Skeletal muscle satellite cell (primary cell): ENCODE data around the gene FGB.

Source experiments
- H3K27me3 ChIP-seq: 2 replicates; pipeline ENCODE4 v1.7.0; 2013; ENCODE audit warnings: low read length; ENCODE audit not compliant: control insufficient read depth, insufficient read depth
- H3K36me3 ChIP-seq: 2 replicates; pipeline ENCODE4 v1.7.0; 2013; ENCODE audit warnings: mild to moderate bottlenecking, control low read depth, low read length; ENCODE audit not compliant: insufficient read depth
- H3K4me1 ChIP-seq: 2 replicates; pipeline ENCODE4 v1.7.0; 2013; ENCODE audit warnings: low read length; ENCODE audit not compliant: control insufficient read depth, insufficient read depth
- H3K4me2 ChIP-seq: 2 replicates; pipeline ENCODE4 v1.7.0; 2013; ENCODE audit warnings: mild to moderate bottlenecking, low read length
- H3K4me3 ChIP-seq: 2 replicates; pipeline ENCODE4 v1.7.0; 2013; ENCODE audit warnings: low read length
- H3K9ac ChIP-seq: 2 replicates; pipeline ENCODE4 v1.7.0; 2013; ENCODE audit warnings: mild to moderate bottlenecking, low read depth, low read length, moderate library complexity
- H3K9me3 ChIP-seq: replicated peaks from 2 replicates; pipeline ENCODE4 v1.7.0; 2013; ENCODE audit warnings: mild to moderate bottlenecking, control low read depth, low read length

The FGB gene

DNA sequence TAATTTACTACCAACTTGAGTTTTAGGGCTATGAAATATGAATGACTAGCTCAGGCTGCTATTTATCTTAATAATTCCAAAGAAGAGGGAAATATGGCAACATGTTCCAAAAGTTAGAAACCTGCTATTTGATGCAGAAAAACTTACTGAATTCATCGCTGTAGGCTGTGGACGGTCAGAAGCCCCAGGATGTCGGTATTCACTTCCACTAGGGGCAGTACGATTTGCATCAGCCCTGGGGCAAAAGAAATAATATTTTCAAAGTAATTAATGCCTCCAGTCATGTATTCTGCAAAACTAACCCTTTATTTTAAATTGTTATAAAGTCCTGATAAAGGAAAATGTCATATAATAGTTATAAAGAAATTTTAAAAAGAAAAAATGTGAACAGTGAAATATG is 17.1 kb upstream of the FGB start:
- H3K4me1 ChIP-seq = peaks cover 10% of the 10 kb centered on the region
- peaks cover 61% of the 10 kb centered on the region for H3K36me3 ChIP-seq

DNA sequence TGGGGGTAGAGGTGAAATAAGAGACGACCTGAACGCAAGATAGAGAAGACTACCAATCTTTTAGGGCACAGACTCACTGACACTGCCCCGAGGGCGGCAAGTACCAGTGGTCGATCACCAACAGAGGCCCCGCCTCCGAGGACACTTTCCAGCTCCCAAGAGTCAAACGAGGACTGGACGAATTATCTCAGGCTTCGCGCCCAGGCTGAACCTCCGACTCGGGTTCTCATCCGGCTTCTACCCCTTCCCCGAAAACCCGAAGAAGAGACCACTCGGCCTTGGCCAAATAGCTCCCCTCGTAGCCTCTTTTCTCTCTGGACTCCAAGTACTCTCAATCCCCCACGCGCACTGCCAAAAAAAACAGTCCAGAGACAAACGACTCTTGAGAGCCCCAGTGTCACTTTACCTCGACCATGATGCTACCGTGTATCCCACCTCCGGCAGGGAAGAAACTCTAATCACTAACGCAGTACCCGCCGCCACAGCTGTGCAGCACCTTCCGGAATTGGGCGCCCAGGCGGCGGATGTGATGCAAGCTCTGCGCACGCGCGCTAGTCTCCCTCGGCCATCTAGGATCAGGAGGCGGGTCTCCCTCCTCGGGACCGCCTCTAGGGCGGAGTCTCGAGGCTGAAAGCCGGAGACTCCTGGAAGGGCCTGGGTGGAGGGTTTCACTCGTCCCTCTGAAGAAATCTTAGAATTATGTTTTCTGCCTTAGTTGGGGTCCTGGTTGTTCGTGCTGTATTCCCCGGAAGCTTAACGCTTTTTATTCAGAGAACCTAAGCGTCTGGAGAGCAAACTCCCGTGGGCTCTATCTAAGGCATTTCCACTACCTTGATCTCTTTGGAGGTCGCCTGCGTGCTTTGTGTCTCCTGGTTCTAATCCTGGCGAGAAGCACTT is 12.7 kb upstream of the FGB start, which contains the start of gene PLRG1:
TSS of gene PLRG1 (minus strand) at position 507 of the 897 bp plus-strand sequence. CDS start at position 415, 92 bp downstream.
- H3K27me3 ChIP-seq = no peaks in the 10 kb centered on the region
- peak within 1 kb of the TSS; percentile 94 for H3K9ac ChIP-seq
- peaks cover 20% of the 10 kb centered on the region for H3K36me3 ChIP-seq
- H3K4me3 ChIP-seq = peak within 1 kb of the TSS; percentile 78
- peaks cover 11% of the 10 kb centered on the region for H3K4me1 ChIP-seq
- H3K9me3 ChIP-seq = no peaks in the 10 kb centered on the region
- peak within 1 kb of the TSS; percentile 81 for H3K4me2 ChIP-seq

More for the DNA sequence above, 17.1 kb upstream of the FGB start:
- Histone ChIP-seq H3K4me2 (no peak overlapping the region), H3K27me3 (no peaks in the 10 kb centered on the region), H3K9me3 (no peaks in the 10 kb centered on the region), H3K4me3 (no peak overlapping the region), H3K9ac (no peak overlapping the region)

DNA sequence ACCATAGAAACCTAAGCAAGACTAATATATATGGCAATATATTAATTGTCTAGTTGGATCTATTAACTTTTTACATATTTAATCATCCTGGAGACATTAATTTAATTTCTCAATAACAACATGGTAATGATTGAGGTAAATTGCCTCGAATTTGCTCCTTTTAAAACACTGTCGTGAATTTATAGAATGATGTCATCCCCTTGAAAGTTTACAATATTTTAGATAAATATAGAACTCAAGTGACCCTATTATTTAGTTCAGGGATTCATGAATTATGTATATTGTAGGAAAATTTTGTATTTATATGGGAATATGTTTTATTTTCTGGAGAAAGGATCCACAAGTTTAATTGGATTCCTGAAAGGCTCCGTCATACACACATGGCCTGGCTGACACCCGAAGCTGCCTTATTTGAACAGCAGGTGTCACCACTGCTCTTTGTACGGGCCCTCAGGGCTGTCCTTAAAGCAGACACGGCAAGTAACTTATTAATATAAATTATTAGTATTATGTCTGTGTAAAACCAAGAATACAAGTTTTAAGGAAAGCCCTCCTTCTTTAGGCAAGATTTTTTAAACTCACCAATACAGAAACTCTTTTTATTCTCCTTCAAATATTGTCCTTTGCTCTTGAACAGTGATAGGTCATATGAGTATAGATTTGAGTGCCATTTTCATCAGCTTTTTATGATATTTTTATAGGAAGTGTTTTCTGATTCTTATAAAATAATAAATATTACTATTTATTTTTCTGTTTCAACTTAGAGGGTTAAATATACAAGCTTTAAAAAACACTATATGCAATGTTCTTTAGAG is 10.7 kb upstream of the FGB start:
- no peak overlapping the region for H3K4me3 ChIP-seq
- peaks cover 1% of the 10 kb centered on the region for H3K36me3 ChIP-seq

DNA sequence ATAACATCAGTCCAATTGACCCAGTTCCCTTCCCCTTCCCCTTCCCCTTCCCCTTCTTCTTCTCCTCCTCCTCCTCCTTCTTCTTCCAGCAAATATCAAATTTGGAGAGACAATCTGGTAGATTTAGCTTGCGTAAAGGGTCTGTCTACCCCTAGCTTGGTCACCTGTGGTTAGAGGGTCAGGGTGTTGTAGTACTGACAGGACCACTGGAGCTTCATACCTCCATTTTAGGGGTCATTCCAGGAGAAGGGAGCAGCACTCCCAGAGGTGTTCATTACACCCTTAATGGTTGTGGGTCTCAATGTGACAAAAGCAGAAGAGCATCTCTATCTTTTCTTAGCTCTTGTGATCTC is 3.7 kb upstream of the FGB start:
- H3K36me3 ChIP-seq = no peaks in the 10 kb centered on the region
- H3K9me3 ChIP-seq = no peaks in the 10 kb centered on the region
- no peak overlapping the region for H3K4me3 ChIP-seq
- no peaks in the 10 kb centered on the region for H3K27me3 ChIP-seq
- peaks cover 16% of the 10 kb centered on the region for H3K4me1 ChIP-seq
- no peak overlapping the region for H3K9ac ChIP-seq
- no peak overlapping the region for H3K4me2 ChIP-seq

More for the DNA sequence above, 10.7 kb upstream of the FGB start:
- no peak overlapping the region for H3K9ac ChIP-seq
- no peak overlapping the region for H3K4me2 ChIP-seq
- H3K27me3 ChIP-seq = no peaks in the 10 kb centered on the region
- H3K4me1 ChIP-seq = peaks cover 11% of the 10 kb centered on the region
- H3K9me3 ChIP-seq = no peaks in the 10 kb centered on the region

GRCh38 chr4:154559494-154560418 is 3.1 kb upstream of the FGB start:
- H3K9ac ChIP-seq = no peak overlapping the region
- no peak overlapping the region for H3K4me2 ChIP-seq
- H3K27me3 ChIP-seq = no peaks in the 10 kb centered on the region
- H3K4me1 ChIP-seq = peaks cover 16% of the 10 kb centered on the region
- no peak overlapping the region for H3K4me3 ChIP-seq
- H3K36me3 ChIP-seq = no peaks in the 10 kb centered on the region
- H3K9me3 ChIP-seq = no peaks in the 10 kb centered on the region

- H3K4me2 ChIP-seq = no peak overlapping the region
- H3K27me3 ChIP-seq = no peaks in the 10 kb centered on the region
- no peak overlapping the region for H3K9ac ChIP-seq
- H3K36me3 ChIP-seq = no peaks in the 10 kb centered on the region
- peaks cover 16% of the 10 kb centered on the region for H3K4me1 ChIP-seq
- H3K9me3 ChIP-seq = no peaks in the 10 kb centered on the region
- no peak overlapping the region for H3K4me3 ChIP-seq
Measured at GRCh38 chr4:154560419-154560801, 2.4 kb upstream of the FGB start.

GRCh38 chr4:154560824-154561231 is 2.0 kb upstream of the FGB start:
- Histone ChIP-seq H3K4me1 (peaks cover 16% of the 10 kb centered on the region), H3K27me3 (no peaks in the 10 kb centered on the region), H3K9ac (no peak overlapping the region), H3K36me3 (no peaks in the 10 kb centered on the region), H3K9me3 (no peaks in the 10 kb centered on the region), H3K4me3 (no peak overlapping the region), H3K4me2 (no peak overlapping the region)

DNA sequence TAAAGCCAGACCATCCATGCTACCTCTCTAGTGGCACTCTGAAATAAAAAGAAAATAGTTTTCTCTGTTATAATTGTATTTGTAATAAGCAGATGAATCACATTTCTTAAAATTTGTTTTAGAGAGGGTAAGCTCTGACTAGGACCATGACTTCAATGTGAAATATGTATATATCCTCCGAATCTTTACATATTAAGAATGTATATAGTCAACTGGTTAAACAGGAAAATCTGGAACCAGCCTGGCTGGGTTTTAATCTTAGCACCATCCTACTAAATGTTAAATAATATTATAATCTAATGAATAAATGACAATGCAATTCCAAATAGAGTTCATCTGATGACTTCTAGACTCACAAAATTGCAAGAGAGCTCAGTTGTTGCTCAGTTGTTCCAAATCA is 1.5 kb downstream of the FGB start:
- Histone ChIP-seq H3K27me3 (no peaks in the 10 kb centered on the region), H3K36me3 (no peaks in the 10 kb centered on the region), H3K9ac (no peak overlapping the region), H3K4me2 (no peak overlapping the region), H3K4me1 (peaks cover 40% of the 10 kb centered on the region), H3K9me3 (no peaks in the 10 kb centered on the region), H3K4me3 (no peak overlapping the region)

DNA sequence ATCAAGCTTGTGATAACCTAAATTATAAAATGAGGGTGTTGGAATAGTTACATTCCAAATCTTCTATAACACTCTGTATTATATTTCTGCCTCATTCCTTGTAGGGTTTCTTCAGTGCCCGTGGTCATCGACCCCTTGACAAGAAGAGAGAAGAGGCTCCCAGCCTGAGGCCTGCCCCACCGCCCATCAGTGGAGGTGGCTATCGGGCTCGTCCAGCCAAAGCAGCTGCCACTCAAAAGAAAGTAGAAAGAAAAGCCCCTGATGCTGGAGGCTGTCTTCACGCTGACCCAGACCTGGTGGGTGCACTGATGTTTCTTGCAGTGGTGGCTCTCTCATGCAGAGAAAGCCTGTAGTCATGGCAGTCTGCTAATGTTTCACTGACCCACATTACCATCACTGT is 2.9 kb downstream of the FGB start:
- Histone ChIP-seq H3K4me2 (no peak overlapping the region), H3K4me3 (no peak overlapping the region), H3K4me1 (peaks cover 34% of the 10 kb centered on the region), H3K9ac (no peak overlapping the region), H3K27me3 (no peaks in the 10 kb centered on the region), H3K36me3 (no peaks in the 10 kb centered on the region), H3K9me3 (no peaks in the 10 kb centered on the region)

DNA sequence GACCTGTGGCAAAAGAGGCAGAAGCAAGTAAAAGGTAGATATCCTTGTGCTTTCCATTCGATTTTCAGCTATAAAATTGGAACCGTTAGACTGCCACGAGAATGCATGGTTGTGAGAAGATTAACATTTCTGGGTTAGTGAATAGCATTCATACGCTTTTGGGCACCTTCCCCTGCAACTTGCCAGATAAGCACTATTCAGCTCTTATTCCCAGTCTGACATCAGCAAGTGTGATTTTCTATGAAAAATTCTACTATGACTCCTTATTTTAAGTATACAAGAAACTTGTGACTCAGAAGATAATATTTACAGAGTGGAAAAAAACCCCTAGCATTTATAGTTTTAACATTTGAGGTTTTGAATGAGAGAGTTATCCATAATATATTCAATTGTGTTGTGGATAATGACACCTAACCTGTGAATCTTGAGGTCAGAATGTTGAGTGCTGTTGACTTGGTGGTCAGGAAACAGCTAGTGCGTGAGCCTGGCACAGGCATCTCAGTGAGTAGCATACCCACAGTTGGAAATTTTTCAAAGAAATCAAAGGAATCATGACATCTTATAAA is 3.9 kb downstream of the FGB start:
- no peaks in the 10 kb centered on the region for H3K27me3 ChIP-seq
- no peaks in the 10 kb centered on the region for H3K9me3 ChIP-seq
- H3K4me1 ChIP-seq = peaks cover 31% of the 10 kb centered on the region
- H3K9ac ChIP-seq = no peak overlapping the region
- H3K36me3 ChIP-seq = no peaks in the 10 kb centered on the region
- no peak overlapping the region for H3K4me3 ChIP-seq
- no peak overlapping the region for H3K4me2 ChIP-seq
